Neuronal stem cell (in vitro differentiated cells): Measurements from ENCODE around the gene RASL11A.
A peak's percentile ranks its signal among the peaks of the same experiment; 100 is the strongest.

Experiments used
- DNase-seq: peaks from one replicate; pipeline ENCODE4 v3.0.0-alpha.2; 2013; ENCODE audit warnings: low spot score
- H2AFZ ChIP-seq: one replicate; pipeline ENCODE4 v1.6.1; 2013; ENCODE audit warnings: mild to moderate bottlenecking, low read length, inconsistent platforms
- H2AK5ac ChIP-seq: 2 replicates; pipeline ENCODE4 v1.6.1; 2013; ENCODE audit warnings: low read depth, mild to moderate bottlenecking, inconsistent platforms, low read length, moderate library complexity, mixed read lengths
- H2BK120ac ChIP-seq: 2 replicates; pipeline ENCODE4 v1.6.1; 2013; ENCODE audit warnings: low read depth, mild to moderate bottlenecking, inconsistent platforms, low read length, moderate library complexity, mixed read lengths
- H2BK12ac ChIP-seq: one replicate; pipeline ENCODE4 v1.6.1; 2013; ENCODE audit warnings: low read length, inconsistent platforms
- H2BK15ac ChIP-seq: 2 replicates; pipeline ENCODE4 v1.6.1; 2013; ENCODE audit warnings: mild to moderate bottlenecking, low read length, inconsistent platforms, mixed read lengths
- H2BK5ac ChIP-seq: one replicate; pipeline ENCODE4 v1.6.1; 2013; ENCODE audit warnings: inconsistent platforms, mild to moderate bottlenecking, low read length, moderate library complexity
- H3K14ac ChIP-seq: one replicate; pipeline ENCODE4 v1.6.1; 2013; ENCODE audit warnings: low read length, inconsistent platforms
- H3K18ac ChIP-seq: 2 replicates; pipeline ENCODE4 v1.6.1; 2013; ENCODE audit warnings: low read length, inconsistent platforms
- H3K23ac ChIP-seq: 2 replicates; pipeline ENCODE4 v1.6.1; 2013; ENCODE audit warnings: low read depth, mild to moderate bottlenecking, mixed read lengths, low read length, inconsistent platforms; ENCODE audit not compliant: poor library complexity
- H3K27ac ChIP-seq: replicated peaks from 3 replicates; pipeline ENCODE4 v1.5.1; 2013; ENCODE audit warnings: low read length, inconsistent platforms
- H3K27me3 ChIP-seq, 3 experiments: 2 replicates each; pipeline ENCODE4 v1.6.1; 2013; ENCODE audit warnings: low read length in 3 of 3, mild to moderate bottlenecking in 2 of 3, inconsistent platforms in 1 of 3, low read depth in 1 of 3, mixed read lengths in 1 of 3, moderate library complexity in 1 of 3; ENCODE audit not compliant: control insufficient read depth in 3 of 3, insufficient read depth in 3 of 3
- H3K36me3 ChIP-seq, 2 donors: replicated peaks in 1 of 2; 2 replicates each; pipeline ENCODE4 v1.6.1; 2013; ENCODE audit warnings: low read length in 2 of 2; ENCODE audit not compliant: control insufficient read depth in 2 of 2, insufficient read depth in 2 of 2
- H3K4ac ChIP-seq: 2 replicates; pipeline ENCODE4 v1.6.1; 2013; ENCODE audit warnings: inconsistent platforms, mild to moderate bottlenecking, low read length, moderate library complexity
- H3K4me1 ChIP-seq, 2 donors: 1 replicate in 1 of 2; 2 replicates in 1 of 2; pipeline ENCODE4 v1.6.1; 2013; ENCODE audit warnings: low read length in 2 of 2, low read depth in 1 of 2; ENCODE audit not compliant: control insufficient read depth in 2 of 2, insufficient read depth in 1 of 2
- H3K4me2 ChIP-seq: one replicate; pipeline ENCODE4 v1.6.1; 2013; ENCODE audit warnings: mild to moderate bottlenecking, low read length, inconsistent platforms; ENCODE audit not compliant: insufficient read depth, poor library complexity, severe bottlenecking
- H3K4me3 ChIP-seq, 2 donors: 2 replicates each; pipeline ENCODE4 v1.5.1; 2013; ENCODE audit warnings: low read length in 2 of 2, mild to moderate bottlenecking in 2 of 2, inconsistent platforms in 1 of 2, moderate library complexity in 1 of 2
- H3K79me1 ChIP-seq: one replicate; pipeline ENCODE4 v1.6.1; 2013; ENCODE audit warnings: low read depth, mild to moderate bottlenecking, inconsistent platforms, low read length, moderate library complexity
- H3K9ac ChIP-seq: one replicate; pipeline ENCODE4 v1.6.1; 2013; ENCODE audit warnings: mild to moderate bottlenecking, low read depth, low read length, inconsistent platforms; ENCODE audit not compliant: poor library complexity
- H3K9me3 ChIP-seq, 2 donors: replicated peaks in 1 of 2; 2 replicates each; pipeline versions ENCODE3 to v1.6.1; 2013; ENCODE audit warnings: low read length in 2 of 2, mild to moderate bottlenecking in 2 of 2, inconsistent platforms in 1 of 2, low read depth in 1 of 2, mixed read lengths in 1 of 2, moderate library complexity in 1 of 2; ENCODE audit not compliant: control insufficient read depth in 2 of 2, insufficient read depth in 1 of 2
- H4K8ac ChIP-seq: one replicate; pipeline ENCODE4 v1.6.1; 2013; ENCODE audit warnings: low read depth, mild to moderate bottlenecking, inconsistent platforms, low read length, moderate library complexity
- H4K91ac ChIP-seq: one replicate; pipeline ENCODE4 v1.6.1; 2013; ENCODE audit warnings: low read length, low read depth, mild to moderate bottlenecking, inconsistent platforms; ENCODE audit not compliant: poor library complexity
- WGBS, 2 donors: extraction: QIAGEN DNeasy Blood & Tissue Kit; methylation state at CpG; one replicate each; pipeline ENCODE4 v1.1.7; 2013; ENCODE audit warnings: missing lambda C conversion rate in 2 of 2, mixed read lengths in 1 of 2; ENCODE audit not compliant: insufficient read length in 2 of 2, insufficient replicate concordance in 1 of 2; ENCODE audit errors: extremely low coverage in 2 of 2; 5-methylcytosine and 5-hydroxymethylcytosine counted together

Gene RASL11A

DNA sequence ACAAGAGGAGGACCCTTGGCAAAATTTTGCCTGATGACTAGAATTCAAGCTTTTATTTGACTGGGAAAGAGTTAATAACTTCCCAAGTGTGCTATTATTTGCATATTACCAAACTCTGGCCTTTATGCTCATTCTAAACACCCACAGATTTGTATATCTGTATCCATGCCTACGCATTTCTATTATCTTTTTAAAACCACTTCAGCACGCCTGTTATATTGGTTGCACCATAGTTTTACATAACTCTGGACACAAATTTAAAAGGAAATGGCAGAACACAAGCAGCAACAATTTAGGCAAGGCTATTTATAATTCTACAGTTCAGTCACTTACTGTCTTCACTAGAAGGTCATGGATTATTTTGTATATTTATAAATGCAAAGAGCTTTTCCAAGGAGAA, 3.7 kb upstream of the RASL11A start:
- H3K79me1 ChIP-seq: no peaks in the 10 kb centered on the region
- peaks cover 0 to 3% of the 10 kb centered on the region in 2 donors for H3K36me3 ChIP-seq
- no peak overlapping the region for H3K4ac ChIP-seq
- no peaks in the 10 kb centered on the region for H3K9me3 ChIP-seq
- no peak overlapping the region for H2BK15ac ChIP-seq
- no peak overlapping the region for H3K9ac ChIP-seq
- no peak overlapping the region for H2BK12ac ChIP-seq
- no peak overlapping the region for H3K14ac ChIP-seq
- no peak overlapping the region for H2BK5ac ChIP-seq
- no peak overlapping the region for H2AK5ac ChIP-seq
- WGBS, 2 donors: no CpG with 5 or more reads among the region's 2 CpGs
- H3K18ac ChIP-seq: no peak overlapping the region
- no peak for DNase-seq
- no peak overlapping the region for H3K27ac ChIP-seq
- peaks cover 2 to 16% of the 10 kb centered on the region in 2 donors for H3K4me1 ChIP-seq
- no peak overlapping the region for H2AFZ ChIP-seq
- no peak overlapping the region for H2BK120ac ChIP-seq
- H3K27me3 ChIP-seq: peaks cover 0 to 14% (median 6%) of the 10 kb centered on the region in 3 experiments
- no peak overlapping the region for H4K91ac ChIP-seq
- no peak overlapping the region for H3K4me3 ChIP-seq
- no peak overlapping the region for H3K23ac ChIP-seq
- H4K8ac ChIP-seq: no peak overlapping the region
- no peak overlapping the region for H3K4me2 ChIP-seq

DNA sequence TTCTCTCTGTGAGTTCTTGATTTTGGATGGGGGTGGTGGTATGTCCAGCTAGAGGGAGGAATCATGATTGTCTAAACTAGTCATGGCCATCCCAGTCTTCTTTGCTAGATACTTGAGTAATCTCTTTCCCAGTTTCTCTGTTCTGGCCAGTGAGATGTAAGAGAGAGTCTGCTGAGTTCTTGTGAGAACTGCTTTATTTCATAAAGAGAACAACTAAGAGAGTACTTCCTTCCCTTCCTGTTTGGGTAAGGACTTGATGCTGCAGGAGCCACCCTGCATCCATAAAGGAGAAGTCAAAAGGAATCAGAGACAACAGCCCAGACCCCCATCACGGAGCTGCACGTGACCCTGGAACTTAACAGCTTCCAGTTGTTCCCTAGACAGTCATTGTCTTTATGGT, 3.0 kb upstream of the RASL11A start:
- no peak overlapping the region for H3K9ac ChIP-seq
- no peak overlapping the region for H3K14ac ChIP-seq
- no peaks in the 10 kb centered on the region for H3K36me3 ChIP-seq
- H3K4me3 ChIP-seq: no peak overlapping the region
- DNase-seq: no peak
- H3K9me3 ChIP-seq: no peaks in the 10 kb centered on the region
- no peak overlapping the region for H4K91ac ChIP-seq
- no peak overlapping the region for H2BK5ac ChIP-seq
- no peak overlapping the region for H3K27ac ChIP-seq
- H2BK12ac ChIP-seq: no peak overlapping the region
- H3K4ac ChIP-seq: no peak overlapping the region
- H2BK15ac ChIP-seq: no peak overlapping the region
- peaks cover 2 to 16% of the 10 kb centered on the region in 2 donors for H3K4me1 ChIP-seq
- H3K79me1 ChIP-seq: no peaks in the 10 kb centered on the region
- H2BK120ac ChIP-seq: no peak overlapping the region
- peaks cover 0 to 14% (median 6%) of the 10 kb centered on the region in 3 experiments for H3K27me3 ChIP-seq
- no CpG with 5 or more reads among the region's 2 CpGs for WGBS, 2 donors
- H3K18ac ChIP-seq: no peak overlapping the region
- no peak overlapping the region for H3K4me2 ChIP-seq
- H2AFZ ChIP-seq: no peak overlapping the region
- no peak overlapping the region for H3K23ac ChIP-seq
- H4K8ac ChIP-seq: no peak overlapping the region
- no peak overlapping the region for H2AK5ac ChIP-seq

DNA sequence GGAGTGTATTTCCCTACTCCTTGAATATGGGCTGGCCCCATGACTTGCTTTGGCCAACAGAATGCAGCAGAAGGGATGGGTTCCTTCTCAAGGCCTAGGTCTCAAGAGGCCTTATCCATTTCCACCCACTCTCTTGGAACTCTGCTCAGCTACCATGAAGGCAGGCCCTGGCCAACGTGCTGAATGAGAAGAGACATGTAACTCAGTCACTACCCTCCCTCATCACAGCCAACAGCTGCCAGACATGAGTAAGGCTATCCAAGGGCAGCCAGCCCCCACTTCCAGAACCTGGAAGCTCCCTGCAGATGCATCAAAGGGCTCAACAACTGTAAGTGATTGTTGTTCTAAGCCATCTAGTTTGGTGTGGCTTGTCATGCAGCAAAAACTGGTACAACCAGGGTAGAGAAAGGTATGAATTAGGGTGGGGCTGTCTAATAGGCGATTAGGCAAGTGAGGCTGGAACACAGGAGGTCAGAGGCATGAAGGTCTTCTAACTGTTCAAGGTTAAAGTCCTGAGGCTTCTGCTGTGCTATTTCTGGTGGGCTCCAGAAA, 1.4 kb upstream of the RASL11A start:
- no CpG with 5 or more reads among the region's 2 CpGs for WGBS, 2 donors
- Histone ChIP-seq H3K4me1 (peaks cover 2 to 7% of the 10 kb centered on the region in 2 donors), H2AFZ (no peak overlapping the region)

DNA sequence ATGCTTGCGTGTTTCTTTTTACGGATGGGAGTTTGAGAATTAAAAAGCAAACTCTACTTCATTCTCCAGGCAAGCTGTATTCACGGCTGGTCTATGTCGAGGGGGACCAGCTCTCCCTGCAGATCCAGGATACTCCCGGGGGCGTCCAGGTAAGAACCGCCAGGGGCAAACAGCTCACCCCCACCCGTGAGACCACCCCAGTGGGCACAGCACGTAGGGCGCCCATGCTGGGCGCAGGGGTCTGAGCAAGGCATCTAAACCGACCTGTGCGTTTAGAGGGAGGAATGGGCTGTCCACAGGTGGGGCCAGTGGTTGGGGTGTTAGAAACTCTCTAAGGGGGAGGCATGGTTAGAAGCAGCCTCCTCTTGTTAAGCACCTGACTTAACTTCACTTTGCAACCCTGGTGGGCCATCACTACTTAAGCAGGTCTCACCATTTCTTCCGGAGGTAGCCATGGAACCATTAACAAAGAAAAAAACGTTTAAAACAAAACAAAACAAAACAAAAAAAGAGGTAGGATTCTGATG, 1.0 kb downstream of the RASL11A start:
- H4K8ac ChIP-seq: no peak overlapping the region
- H3K18ac ChIP-seq: no peak overlapping the region
- H3K23ac ChIP-seq: no peak overlapping the region
- H2BK15ac ChIP-seq: no peak overlapping the region
- H3K36me3 ChIP-seq: no peaks in the 10 kb centered on the region
- H2BK120ac ChIP-seq: no peak overlapping the region
- peaks cover 0 to 2% of the 10 kb centered on the region in 2 donors for H3K4me1 ChIP-seq
- H3K79me1 ChIP-seq: no peaks in the 10 kb centered on the region
- peak overlapping the region; percentile 97 for H3K4me2 ChIP-seq
- H3K4me3 ChIP-seq: no peak overlapping the region
- H3K14ac ChIP-seq: no peak overlapping the region
- peaks cover 0 to 14% (median 6%) of the 10 kb centered on the region in 3 experiments for H3K27me3 ChIP-seq
- no peak overlapping the region for H4K91ac ChIP-seq
- H2BK12ac ChIP-seq: no peak overlapping the region
- no peaks in the 10 kb centered on the region for H3K9me3 ChIP-seq
- no CpG with 5 or more reads among the region's 15 CpGs for WGBS, 2 donors
- H3K4ac ChIP-seq: no peak overlapping the region
- no peak overlapping the region for H3K27ac ChIP-seq
- peak overlapping the region; percentile 100 for H2AFZ ChIP-seq
- no peak overlapping the region for H3K9ac ChIP-seq
- peak overlapping the region; percentile 47 for H2AK5ac ChIP-seq
- no peak for DNase-seq
- no peak overlapping the region for H2BK5ac ChIP-seq

More for the DNA sequence above, 1.4 kb upstream of the RASL11A start:
- no peak overlapping the region for H3K23ac ChIP-seq
- no peak overlapping the region for H3K4me3 ChIP-seq
- H3K27ac ChIP-seq: no peak overlapping the region
- no peak overlapping the region for H4K91ac ChIP-seq
- H2AK5ac ChIP-seq: no peak overlapping the region
- no peak overlapping the region for H2BK120ac ChIP-seq
- no peak overlapping the region for H3K14ac ChIP-seq
- H3K79me1 ChIP-seq: no peaks in the 10 kb centered on the region
- no peaks in the 10 kb centered on the region for H3K36me3 ChIP-seq
- no peak overlapping the region for H2BK15ac ChIP-seq
- H4K8ac ChIP-seq: no peak overlapping the region
- H3K18ac ChIP-seq: no peak overlapping the region
- no peak overlapping the region for H3K4ac ChIP-seq
- H2BK5ac ChIP-seq: no peak overlapping the region
- no peaks in the 10 kb centered on the region for H3K9me3 ChIP-seq
- H3K4me2 ChIP-seq: no peak overlapping the region
- H3K9ac ChIP-seq: no peak overlapping the region
- DNase-seq: no peak
- H2BK12ac ChIP-seq: no peak overlapping the region
- H3K27me3 ChIP-seq: peaks cover 0 to 14% (median 6%) of the 10 kb centered on the region in 3 experiments
